Fibroblast of lung (primary cell): ENCODE measurements around the gene ZNF425.

Experiments used
- EZH2 ChIP-seq: IDR thresholded peaks from 2 replicates; pipeline ENCODE4 v1.5.1; 2012; ENCODE audit warnings: low read length, control low read depth, mild to moderate bottlenecking; ENCODE audit errors: missing control alignments
- TF ChIP-seq, protein P1 (sequence below), 2 donors: IDR thresholded peaks in 1 of 2; conservative IDR thresholded peaks in 1 of 2; 1 replicate in 1 of 2; 2 replicates in 1 of 2; pipeline ENCODE4 v1.5.1; 2011 to 2012; ENCODE audit warnings: low read length in 2 of 2, control low read depth in 1 of 2, inconsistent platforms in 1 of 2, low read depth in 1 of 2, mild to moderate bottlenecking in 1 of 2

DNA sequence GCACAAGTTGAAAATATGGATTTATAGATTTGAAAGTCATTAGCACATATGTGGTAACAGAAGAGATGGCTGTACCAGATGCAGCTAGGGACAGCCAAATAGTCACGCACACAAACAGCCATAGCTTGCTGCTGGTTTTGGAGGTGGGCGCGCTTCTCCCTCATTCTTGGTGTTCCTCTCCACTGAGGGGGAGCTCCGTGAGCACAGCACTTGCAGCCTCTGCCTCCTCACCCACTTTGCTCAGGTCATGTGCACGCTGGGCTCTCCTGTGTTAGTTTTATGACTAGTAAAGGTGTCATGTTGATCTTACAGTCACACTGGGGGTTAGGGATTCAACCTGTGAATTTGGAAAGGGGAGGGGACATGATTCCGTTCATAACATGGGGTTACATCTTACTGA is 27.1 kb downstream of the ZNF425 start:
- TF ChIP-seq, protein P1, sequence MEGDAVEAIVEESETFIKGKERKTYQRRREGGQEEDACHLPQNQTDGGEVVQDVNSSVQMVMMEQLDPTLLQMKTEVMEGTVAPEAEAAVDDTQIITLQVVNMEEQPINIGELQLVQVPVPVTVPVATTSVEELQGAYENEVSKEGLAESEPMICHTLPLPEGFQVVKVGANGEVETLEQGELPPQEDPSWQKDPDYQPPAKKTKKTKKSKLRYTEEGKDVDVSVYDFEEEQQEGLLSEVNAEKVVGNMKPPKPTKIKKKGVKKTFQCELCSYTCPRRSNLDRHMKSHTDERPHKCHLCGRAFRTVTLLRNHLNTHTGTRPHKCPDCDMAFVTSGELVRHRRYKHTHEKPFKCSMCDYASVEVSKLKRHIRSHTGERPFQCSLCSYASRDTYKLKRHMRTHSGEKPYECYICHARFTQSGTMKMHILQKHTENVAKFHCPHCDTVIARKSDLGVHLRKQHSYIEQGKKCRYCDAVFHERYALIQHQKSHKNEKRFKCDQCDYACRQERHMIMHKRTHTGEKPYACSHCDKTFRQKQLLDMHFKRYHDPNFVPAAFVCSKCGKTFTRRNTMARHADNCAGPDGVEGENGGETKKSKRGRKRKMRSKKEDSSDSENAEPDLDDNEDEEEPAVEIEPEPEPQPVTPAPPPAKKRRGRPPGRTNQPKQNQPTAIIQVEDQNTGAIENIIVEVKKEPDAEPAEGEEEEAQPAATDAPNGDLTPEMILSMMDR (conservative IDR thresholded peaks at IDR 0.05 in 1 of 2, IDR thresholded peaks at IDR 0.05 in 1 of 2; ENCODE audit: low read depth in 1 of 2, low read length in 2 of 2): no peak
- TF ChIP-seq EZH2: no peak
